ENCODE data around the gene MCAM. TPM values are rescaled to one million over a fixed set of nuclear protein-coding genes. Genes with fewer than 3 reads are reported as not detected.

The MCAM gene
- total and polyA plus RNA-seq, 10 of the 15 experiments (the other 5 are each of a cell fraction or from before 2014, with no cell fraction given), result 3.1 to 19.7 (median 9.3) TPM

DNA sequence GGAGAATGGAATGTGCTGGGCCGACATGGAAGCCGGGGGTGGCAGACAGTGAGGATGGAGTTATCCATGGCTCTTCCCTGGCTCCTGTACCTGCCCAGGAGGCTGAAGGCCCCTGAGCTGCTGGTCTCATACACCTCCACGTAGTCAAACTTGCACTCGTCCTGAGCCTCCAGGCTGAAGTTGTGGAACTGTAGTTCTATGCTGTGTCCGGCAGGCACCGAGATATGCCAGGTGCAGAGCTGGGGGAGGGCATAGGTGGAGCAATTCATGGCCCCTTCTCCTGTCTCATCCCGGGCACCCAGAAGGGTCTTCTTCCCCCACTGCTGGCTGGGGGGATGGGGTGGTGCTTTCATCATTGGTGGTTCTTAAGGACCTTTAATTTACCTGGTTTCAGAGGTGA is 26.8 kb upstream of the MCAM start:
- POLR2A ChIA-PET, result no interaction called here
- Histone ChIP-seq H4K20me1 (ENCODE audit: control insufficient read depth, insufficient read depth) (no peaks in the 10 kb centered on the region), H3K4me1 (ENCODE audit: control insufficient read depth, insufficient read depth, low read length) (no peaks in the 10 kb centered on the region), H3K36me3 (ENCODE audit: control insufficient read depth in 2 of 2, insufficient read depth in 2 of 2, low read length in 1 of 2) (no peaks in the 10 kb centered on the region), H3K27me3 (replicated peaks in 1 of 2; ENCODE audit: control insufficient read depth in 2 of 2, insufficient read depth in 2 of 2, low read length in 1 of 2) (peaks cover 9 to 11% of the 10 kb centered on the region in 2 experiments), H2AFZ (ENCODE audit: control insufficient read depth, low read depth, low read length) (no peak overlapping the region), H3K9ac (ENCODE audit: control insufficient read depth, insufficient read depth, low read length) (no peak overlapping the region), H3K27ac (ENCODE audit: control insufficient read depth, insufficient read depth) (no peak overlapping the region), H3K9me3 (replicated peaks; ENCODE audit: control insufficient read depth, insufficient read depth, low read length) (no peaks in the 10 kb centered on the region), H3K4me3 (no peak overlapping the region), H3K4me2 (ENCODE audit: control insufficient read depth, insufficient read depth) (no peak overlapping the region), H3K79me2 (ENCODE audit: control insufficient read depth, insufficient read depth, low read length) (no peaks in the 10 kb centered on the region)
- in situ Hi-C loops (cut with MboI) (no loop called here), intact Hi-C loops (cut with micrococcal nuclease; ENCODE audit: unreplicated experiment) (no loop called here)
- 37% methylated on average over 6 of the region's 7 CpGs for WGBS (ENCODE audit: insufficient coverage, insufficient replicate concordance, low lambda C conversion rate, missing lambda C conversion rate)
- CTCF ChIA-PET, result interaction anchor here (2.4 kb wide), 1 partner anchor 13 kb away, joined by 8 read pairs; no protein-coding TSS in a partner anchor
- SMC1A ChIA-PET (ENCODE audit: uncharacterized antibody, unreplicated experiment), result no interaction called here
- RAD21 ChIA-PET (ENCODE audit: unreplicated experiment), result no interaction called here
- BruUV-seq (replicated peaks), result no TSS peak
- FAIRE-seq (no peak), ATAC-seq (no peak), DNase-seq (ENCODE audit: low read depth, low spot score) (no peak)
- TF ChIP-seq ZSCAN29 (IDR thresholded peaks at IDR 0.05), result no peak
- TF ChIP-seq NFYA (IDR thresholded peaks at IDR 0.05; ENCODE audit: borderline replicate concordance, low read depth, low read length), result no peak
- no peak for TF ChIP-seq NFIC (IDR thresholded peaks at IDR 0.05; ENCODE audit: low read depth, low read length)
- TF ChIP-seq SMAD1 (IDR thresholded peaks at IDR 0.05; ENCODE audit: low read depth, partially characterized antibody), result no peak
- TF ChIP-seq FOS (IDR thresholded peaks at IDR 0.05; ENCODE audit: borderline replicate concordance, extremely low read depth, insufficient read length), result no peak
- TF ChIP-seq EGR1 (IDR thresholded peaks at IDR 0.05; ENCODE audit: borderline replicate concordance in 1 of 2, low read depth in 2 of 2, low read length in 2 of 2), result no peak
- no peak for TF ChIP-seq ZBED1 (IDR thresholded peaks at IDR 0.05; ENCODE audit: borderline replicate concordance)
- TF ChIP-seq PML (IDR thresholded peaks at IDR 0.05; ENCODE audit: low read length), result no peak
- TF ChIP-seq ZNF622 (IDR thresholded peaks at IDR 0.05), result no peak
- TF ChIP-seq, protein P1, sequence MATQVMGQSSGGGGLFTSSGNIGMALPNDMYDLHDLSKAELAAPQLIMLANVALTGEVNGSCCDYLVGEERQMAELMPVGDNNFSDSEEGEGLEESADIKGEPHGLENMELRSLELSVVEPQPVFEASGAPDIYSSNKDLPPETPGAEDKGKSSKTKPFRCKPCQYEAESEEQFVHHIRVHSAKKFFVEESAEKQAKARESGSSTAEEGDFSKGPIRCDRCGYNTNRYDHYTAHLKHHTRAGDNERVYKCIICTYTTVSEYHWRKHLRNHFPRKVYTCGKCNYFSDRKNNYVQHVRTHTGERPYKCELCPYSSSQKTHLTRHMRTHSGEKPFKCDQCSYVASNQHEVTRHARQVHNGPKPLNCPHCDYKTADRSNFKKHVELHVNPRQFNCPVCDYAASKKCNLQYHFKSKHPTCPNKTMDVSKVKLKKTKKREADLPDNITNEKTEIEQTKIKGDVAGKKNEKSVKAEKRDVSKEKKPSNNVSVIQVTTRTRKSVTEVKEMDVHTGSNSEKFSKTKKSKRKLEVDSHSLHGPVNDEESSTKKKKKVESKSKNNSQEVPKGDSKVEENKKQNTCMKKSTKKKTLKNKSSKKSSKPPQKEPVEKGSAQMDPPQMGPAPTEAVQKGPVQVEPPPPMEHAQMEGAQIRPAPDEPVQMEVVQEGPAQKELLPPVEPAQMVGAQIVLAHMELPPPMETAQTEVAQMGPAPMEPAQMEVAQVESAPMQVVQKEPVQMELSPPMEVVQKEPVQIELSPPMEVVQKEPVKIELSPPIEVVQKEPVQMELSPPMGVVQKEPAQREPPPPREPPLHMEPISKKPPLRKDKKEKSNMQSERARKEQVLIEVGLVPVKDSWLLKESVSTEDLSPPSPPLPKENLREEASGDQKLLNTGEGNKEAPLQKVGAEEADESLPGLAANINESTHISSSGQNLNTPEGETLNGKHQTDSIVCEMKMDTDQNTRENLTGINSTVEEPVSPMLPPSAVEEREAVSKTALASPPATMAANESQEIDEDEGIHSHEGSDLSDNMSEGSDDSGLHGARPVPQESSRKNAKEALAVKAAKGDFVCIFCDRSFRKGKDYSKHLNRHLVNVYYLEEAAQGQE (IDR thresholded peaks at IDR 0.05; ENCODE audit: low read depth, low read length), result no peak
- TF ChIP-seq, protein P2, sequence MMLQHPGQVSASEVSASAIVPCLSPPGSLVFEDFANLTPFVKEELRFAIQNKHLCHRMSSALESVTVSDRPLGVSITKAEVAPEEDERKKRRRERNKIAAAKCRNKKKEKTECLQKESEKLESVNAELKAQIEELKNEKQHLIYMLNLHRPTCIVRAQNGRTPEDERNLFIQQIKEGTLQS (IDR thresholded peaks at IDR 0.05; ENCODE audit: borderline replicate concordance, extremely low read depth, low read depth, low read length), result no peak
- no peak for TF ChIP-seq KAT2A (conservative IDR thresholded peaks at IDR 0.05; ENCODE audit: control insufficient read depth, low read depth, low read length)
- TF ChIP-seq E4F1 (IDR thresholded peaks at IDR 0.05; ENCODE audit: borderline replicate concordance, partially characterized antibody), result no peak
- no peak for TF ChIP-seq BRCA1 (IDR thresholded peaks at IDR 0.05; ENCODE audit: low read depth, low read length)
- TF ChIP-seq MYB (IDR thresholded peaks at IDR 0.05; ENCODE audit: borderline replicate concordance, low read depth, low read length), result no peak
- no peak for TF ChIP-seq CBX5 (IDR thresholded peaks at IDR 0.05; ENCODE audit: low read depth)
- TF ChIP-seq WRNIP1 (IDR thresholded peaks at IDR 0.05; ENCODE audit: borderline replicate concordance, low read depth, low read length), result no peak

Measured in GM12878 (cell line).